ENCODE results near the gene VPS37C.

DNA sequence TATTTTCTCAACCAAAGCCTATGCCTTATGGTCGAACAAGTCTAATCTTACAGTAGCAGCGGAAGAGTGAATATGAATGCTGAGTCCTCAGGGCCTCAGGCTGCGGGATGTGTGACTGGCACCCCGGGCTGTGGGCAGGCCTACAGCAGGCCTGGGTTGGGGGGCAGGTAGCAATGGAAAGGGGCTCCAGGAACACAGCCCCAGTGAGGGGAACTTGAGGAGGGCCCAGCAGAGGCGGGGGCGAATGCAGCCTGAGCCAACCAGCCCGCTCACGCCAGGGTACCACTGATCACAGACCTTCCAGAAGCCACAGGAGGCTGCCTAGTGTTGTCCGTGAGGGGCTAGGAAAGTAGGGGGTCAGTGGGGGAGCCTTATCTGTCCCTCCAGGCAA, 70.2 kb downstream of the VPS37C start:
- TF ChIP-seq CTCF (IDR thresholded peaks at IDR 0.05) (no peak), POLR2A (IDR thresholded peaks at IDR 0.05) (no peak)

All from body of pancreas (tissue), 4 donors.